K562 (cell line): ENCODE measurements around the gene PBX4. TPM values are rescaled to one million over a fixed set of nuclear protein-coding genes. Genes with fewer than 3 reads are reported as not detected.

Source experiments
- ATAC-seq: fragments of 200-7000 bp; cut with Tn5 transposase; 3 replicates; pipeline ENCODE4 v1.9.1; 2020; ENCODE audit warnings: moderate library complexity
- BruUV-seq: library from RNA; stranded (reverse); fragments of 400-500 nt; replicated peaks from 2 replicates; lab custom pipeline; 2021; lab: Mats Ljungman, UMichigan
- CTCF ChIA-PET: fragments of 300-600 bp; formaldehyde crosslinking; extraction: SDS; loops from one replicate; lab custom pipeline; 2021; ENCODE audit warnings: low intra/inter-chr PET ratio; lab: Yijun Ruan, JAX
- POLR2A ChIA-PET: fragments of 300-600, 350-650 bp; sonication (Branson Sonifier 250); formaldehyde crosslinking; extraction: SDS; loops from one replicate; lab custom pipeline; 2021; ENCODE audit warnings: antibody characterized with exemption, inconsistent platforms; lab: Yijun Ruan, JAX
- DNase-seq, 4 experiments: peaks; one replicate each; pipeline versions ENCODE4 v3.0.0 to v3.0.0-alpha.2; 2011 to 2018; ENCODE audit warnings: low spot score in 3 of 4, mixed read lengths in 3 of 4; ENCODE audit errors: extremely low read depth in 1 of 4
- FAIRE-seq: peaks from 2 replicates; lab custom pipeline; 2011; peaks lifted over from hg19 to GRCh38; lab: Jason Lieb, UNC
- H2AFZ ChIP-seq: 2 replicates; pipeline ENCODE4 v1.6.0; 2011; ENCODE audit warnings: low read depth, low read length, control low read depth, inconsistent platforms
- H3K27ac ChIP-seq: fragments of 200-600 bp; 3 replicates; pipeline ENCODE4 v1.8.0; 2011; ENCODE audit warnings: low read depth, mild to moderate bottlenecking, control low read depth, inconsistent platforms, low read length, moderate library complexity, mixed read lengths; ENCODE audit errors: extremely low read depth
- H3K27me3 ChIP-seq, 2 experiments: fragments of 300-600 bp in 1 of 2; 2 replicates in 1 of 2; 3 replicates in 1 of 2; pipeline versions ENCODE4 v1.6.0 to v1.8.0; 2011; ENCODE audit warnings: inconsistent platforms in 2 of 2, low read length in 2 of 2, mild to moderate bottlenecking in 1 of 2, mixed read lengths in 1 of 2, moderate library complexity in 1 of 2; ENCODE audit not compliant: control insufficient read depth in 2 of 2, insufficient read depth in 2 of 2
- H3K36me3 ChIP-seq: fragments of 300-600 bp; 3 replicates; pipeline ENCODE4 v1.8.0; 2011; ENCODE audit warnings: mild to moderate bottlenecking, low read length, inconsistent platforms; ENCODE audit not compliant: control insufficient read depth, insufficient read depth
- H3K4me1 ChIP-seq, 2 experiments: fragments of 200-600 bp in 1 of 2; replicated peaks in 1 of 2; 2 replicates in 1 of 2; 3 replicates in 1 of 2; pipeline versions ENCODE4 v1.5.1 to v1.8.0; 2011; ENCODE audit warnings: inconsistent platforms in 2 of 2, low read length in 2 of 2, mild to moderate bottlenecking in 1 of 2, mixed read lengths in 1 of 2, moderate library complexity in 1 of 2; ENCODE audit not compliant: control insufficient read depth in 2 of 2, insufficient read depth in 2 of 2
- H3K4me2 ChIP-seq: 2 replicates; pipeline ENCODE4 v1.6.1; 2011; ENCODE audit warnings: low read length, control low read depth, inconsistent platforms, mixed read lengths; ENCODE audit not compliant: insufficient read depth
- H3K4me3 ChIP-seq: fragments of 200-600 bp; sonication (generic), shearing (Covaris generic); 2 replicates; pipeline ENCODE4 v1.5.1; 2016; ENCODE audit warnings: control low read depth, inconsistent platforms
- H3K79me2 ChIP-seq: fragments of 200-600 bp; 3 replicates; pipeline ENCODE4 v1.8.0; 2011; ENCODE audit warnings: low read length, inconsistent platforms; ENCODE audit not compliant: control insufficient read depth, insufficient read depth
- H3K9ac ChIP-seq, 2 experiments: 2 replicates each; pipeline versions ENCODE4 v1.6.0 to v1.6.1; 2011; ENCODE audit warnings: low read depth in 2 of 2, low read length in 2 of 2, control low read depth in 1 of 2, inconsistent platforms in 1 of 2, mild to moderate bottlenecking in 1 of 2, mixed read lengths in 1 of 2; ENCODE audit not compliant: insufficient read depth in 1 of 2
- H3K9me1 ChIP-seq: one replicate; pipeline ENCODE4 v1.6.0; 2011; ENCODE audit warnings: inconsistent platforms, mild to moderate bottlenecking, low read length, moderate library complexity; ENCODE audit not compliant: control insufficient read depth, insufficient read depth
- H3K9me3 ChIP-seq: replicated peaks from 2 replicates; pipeline ENCODE4 v1.5.1; 2011; ENCODE audit warnings: low read depth, low read length, inconsistent platforms; ENCODE audit not compliant: control insufficient read depth, insufficient read depth
- H4K20me1 ChIP-seq: replicated peaks from 2 replicates; pipeline ENCODE4 v1.6.1; 2011; ENCODE audit warnings: low read length, inconsistent platforms, mixed read lengths; ENCODE audit not compliant: control insufficient read depth, insufficient read depth
- FOXK2 ChIP-seq, 2 experiments: fragments of 450-650 bp; IDR thresholded peaks in 1 of 2; conservative IDR thresholded peaks in 1 of 2; 2 replicates each; pipeline ENCODE4 v1.6.1; 2016; ENCODE audit warnings: low read depth in 2 of 2, mild to moderate bottlenecking in 1 of 2
- HDAC3 ChIP-seq: fragments of 450-650 bp; IDR thresholded peaks from 2 replicates; pipeline ENCODE4 v1.6.1; 2018; ENCODE audit warnings: borderline replicate concordance, mild to moderate bottlenecking, moderate library complexity; ENCODE audit not compliant: partially characterized antibody
- KLF16 ChIP-seq: IDR thresholded peaks from 2 replicates; pipeline ENCODE4 v1.6.1; 2016; ENCODE audit warnings: antibody characterized with exemption
- MBD2 ChIP-seq: sonication (generic); IDR thresholded peaks from 2 replicates; pipeline ENCODE4 v1.6.1; 2016; ENCODE audit warnings: low read depth, borderline replicate concordance
- RAD21 ChIP-seq, 2 experiments: fragments of 250-450 bp in 1 of 2; fragments of 450-650 bp in 1 of 2; sonication (Bioruptor Pico) in 1 of 2; formaldehyde crosslinking in 1 of 2; IDR thresholded peaks in 1 of 2; conservative IDR thresholded peaks in 1 of 2; 2 replicates each; pipeline versions ENCODE4 v1.4.0 to v1.8.0; 2020 to 2022; ENCODE audit warnings: mild to moderate bottlenecking in 2 of 2, moderate library complexity in 1 of 2
- SMC3 ChIP-seq: conservative IDR thresholded peaks from 2 replicates; pipeline ENCODE4 v1.6.1; 2011; ENCODE audit warnings: low read depth, low read length, improper control_type of control experiment; ENCODE audit not compliant: insufficient read depth
- TCF7 ChIP-seq: sonication (generic); IDR thresholded peaks from 2 replicates; pipeline ENCODE4 v1.6.1; 2016; ENCODE audit warnings: antibody characterized with exemption, borderline replicate concordance
- TFAP4 ChIP-seq: sonication (generic); formaldehyde crosslinking; IDR thresholded peaks from 2 replicates; pipeline ENCODE4 v1.8.0; 2022; ENCODE audit warnings: missing genetic modification reagents, mild to moderate bottlenecking, moderate library complexity, borderline replicate concordance
- ZBTB7A ChIP-seq: IDR thresholded peaks from 2 replicates; pipeline ENCODE4 v1.6.1; 2011; ENCODE audit warnings: low read depth, mild to moderate bottlenecking, low read length, moderate library complexity, borderline replicate concordance; ENCODE audit not compliant: control insufficient read depth
- ZNF121 ChIP-seq: sonication (generic); formaldehyde crosslinking; conservative IDR thresholded peaks from 2 replicates; pipeline ENCODE4 v1.8.0; 2022; ENCODE audit warnings: missing genetic modification reagents
- ZNF280B ChIP-seq: fragments of 250-450 bp; sonication (Bioruptor Pico); IDR thresholded peaks from 2 replicates; pipeline ENCODE4 v1.5.1; 2021; ENCODE audit warnings: mild to moderate bottlenecking
- ZNF445 ChIP-seq: fragments of 250-450 bp; sonication (Bioruptor Pico); IDR thresholded peaks from 2 replicates; pipeline ENCODE4 v1.4.0; 2020; ENCODE audit warnings: low read depth, mild to moderate bottlenecking, moderate library complexity
- WGBS: fragments of 100-300 bp; shearing (Covaris generic); methylation state at CpG from one replicate; pipeline ENCODE4 v1.1.6; 2016; ENCODE audit warnings: low coverage, mixed read lengths; ENCODE audit not compliant: insufficient coverage; ENCODE audit errors: missing lambda C conversion rate; 5-methylcytosine and 5-hydroxymethylcytosine counted together
- in situ Hi-C: fragments of 300-500 bp; cut with MboI; formaldehyde crosslinking; loops from 4 replicates; pipeline ENCODE4 v1.15.0; 2018; ENCODE audit warnings: inconsistent platforms, mixed read lengths
- intact Hi-C: fragments of 100-400 bp; cut with micrococcal nuclease; formaldehyde crosslinking; loops from 2 replicates; pipeline ENCODE4 v1.14.2; 2022
- polyA plus RNA-seq, 8 experiments: library from polyadenylated mRNA; depleted of rRNA in 4 of 8; stranded (reverse) in 5 of 8; unstranded in 3 of 8; fragments of >200 nt; fragmentation: Nextera tagmentation in 2 of 8; fragmentation: Illumina TruSeq in 1 of 8; extraction: Ambion mirVana in 2 of 8; extraction: Trizol in 1 of 8; gene quantifications; 2 replicates each; pipeline versions ENCODE4 v1.2.1 to v1.2.3, GENCODE V29; 2011 to 2014; ENCODE audit warnings: inconsistent platforms in 1 of 8, missing spikeins in 1 of 8
- total RNA-seq, 7 experiments: library from RNA; depleted of rRNA in 6 of 7; stranded (reverse); fragments of >200 nt in 6 of 7; fragmentation: Illumina TruSeq in 2 of 7; extraction: Trizol in 2 of 7; gene quantifications; 2 replicates each; pipeline versions ENCODE4 v1.2.1 to v1.2.3, GENCODE V29; 2011 to 2021; ENCODE audit warnings: low replicate concordance in 1 of 7
- TF ChIP-seq, protein P1 (sequence below): fragments of 450-650 bp; IDR thresholded peaks from 2 replicates; pipeline ENCODE4 v1.6.1; 2016; ENCODE audit warnings: borderline replicate concordance

Gene PBX4
- total and polyA plus RNA-seq, 9 of the 15 experiments (the other 6 are each of a cell fraction or from before 2014, with no cell fraction given) = 0.11 to 3.8 (median 1.6) TPM; not detected in 1

- TF ChIP-seq, protein P1, sequence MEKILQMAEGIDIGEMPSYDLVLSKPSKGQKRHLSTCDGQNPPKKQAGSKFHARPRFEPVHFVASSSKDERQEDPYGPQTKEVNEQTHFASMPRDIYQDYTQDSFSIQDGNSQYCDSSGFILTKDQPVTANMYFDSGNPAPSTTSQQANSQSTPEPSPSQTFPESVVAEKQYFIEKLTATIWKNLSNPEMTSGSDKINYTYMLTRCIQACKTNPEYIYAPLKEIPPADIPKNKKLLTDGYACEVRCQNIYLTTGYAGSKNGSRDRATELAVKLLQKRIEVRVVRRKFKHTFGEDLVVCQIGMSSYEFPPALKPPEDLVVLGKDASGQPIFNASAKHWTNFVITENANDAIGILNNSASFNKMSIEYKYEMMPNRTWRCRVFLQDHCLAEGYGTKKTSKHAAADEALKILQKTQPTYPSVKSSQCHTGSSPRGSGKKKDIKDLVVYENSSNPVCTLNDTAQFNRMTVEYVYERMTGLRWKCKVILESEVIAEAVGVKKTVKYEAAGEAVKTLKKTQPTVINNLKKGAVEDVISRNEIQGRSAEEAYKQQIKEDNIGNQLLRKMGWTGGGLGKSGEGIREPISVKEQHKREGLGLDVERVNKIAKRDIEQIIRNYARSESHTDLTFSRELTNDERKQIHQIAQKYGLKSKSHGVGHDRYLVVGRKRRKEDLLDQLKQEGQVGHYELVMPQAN = no peak
- TF ChIP-seq ZNF121 (CRISPR knock-in tag) = no peak
- no peak for TF ChIP-seq FOXK2 (conservative IDR thresholded peaks at IDR 0.05 in 1 of 2, IDR thresholded peaks at IDR 0.05 in 1 of 2; ENCODE audit: low read depth in 2 of 2)
- TF ChIP-seq HDAC3 = no peak
- TF ChIP-seq MBD2 = no peak
These were observed 60.4 kb downstream of the PBX4 start (continued) for GRCh38 chr19:19558055-19558454.

DNA sequence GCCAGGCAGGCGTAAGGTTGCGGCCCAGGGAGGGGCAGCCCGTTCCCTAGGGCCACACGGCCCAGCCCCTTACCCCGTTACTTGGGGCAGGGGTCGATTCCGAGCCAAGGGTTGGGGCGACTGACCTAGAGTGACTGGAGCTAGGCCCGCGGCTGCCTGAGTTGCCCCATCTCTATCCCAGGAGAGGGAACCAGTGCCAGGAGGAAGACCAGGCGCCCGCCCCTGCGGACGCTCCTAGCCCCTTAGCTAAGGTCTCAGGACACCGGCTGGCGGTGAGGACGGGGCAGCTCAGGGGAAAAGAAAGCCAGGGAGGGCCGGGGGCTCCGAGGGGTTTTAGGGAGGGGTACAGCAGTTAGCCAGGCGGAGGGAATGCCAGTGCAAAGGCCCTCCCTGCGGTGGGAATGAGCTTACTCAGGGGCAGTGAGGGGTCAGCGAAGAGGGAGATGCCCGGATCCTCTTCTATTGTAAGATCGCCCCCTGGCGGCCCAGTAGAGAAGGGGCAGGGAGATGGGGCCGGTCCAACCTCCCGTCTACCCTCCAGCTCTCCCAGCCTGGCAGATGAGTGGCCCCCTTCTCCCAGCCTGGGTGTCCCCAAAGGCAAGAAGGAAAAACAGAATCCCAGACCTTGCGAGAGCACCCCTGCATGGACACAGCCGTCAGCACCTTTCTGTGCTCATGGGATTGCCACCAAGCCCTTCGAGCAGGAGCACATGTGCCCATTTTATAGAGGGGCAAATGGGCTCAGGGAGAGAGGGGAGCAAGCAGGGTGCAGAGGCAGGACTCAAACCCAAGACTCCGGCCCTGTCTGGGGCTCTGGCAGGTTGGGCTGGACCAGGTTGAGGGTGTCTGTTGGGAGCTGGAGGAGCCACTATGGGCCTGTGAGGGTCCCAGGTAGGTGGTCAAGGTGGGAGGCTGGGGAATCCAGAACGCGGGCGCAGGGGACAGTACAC lies 64.1 kb downstream of the PBX4 start:
- intact Hi-C loops = loop anchor here (1.0 to 5.0 kb wide), 2 partner anchors 22 to 88 kb away; partner anchors contain the start of gene GMIP
- Histone ChIP-seq H3K36me3 (no peaks in the 10 kb centered on the region), H3K4me2 (no peak overlapping the region), H2AFZ (0 out of 2 replicates have a peak overlapping the region, but pooled peaks have one; percentile 47), H3K4me3 (no peak overlapping the region), H3K9me1 (no peaks in the 10 kb centered on the region), H3K79me2 (no peaks in the 10 kb centered on the region), H3K27ac (no peak overlapping the region), H4K20me1 (0 out of 2 replicates have a peak, but pooled peaks cover 5% of the 10 kb centered on the region), H3K9ac (no peak overlapping the region), H3K27me3 (peaks cover 2 to 36% of the 10 kb centered on the region in 2 experiments; a peak in 4 of 5 replicates), H3K9me3 (no peaks in the 10 kb centered on the region), H3K4me1 (peaks cover 0 to 27% of the 10 kb centered on the region in 2 experiments; a peak in 2 of 5 replicates)
- ChIA-PET CTCF (interaction anchor here (1.3 kb wide), 1 partner anchor 22 kb away, joined by 9 read pairs; no protein-coding TSS in a partner anchor), POLR2A (interaction anchor here (0.6 to 0.7 kb wide), 2 partner anchors 22 to 48 kb away, joined by 3 read pairs; no protein-coding TSS in a partner anchor)
- peak; percentile 74 for FAIRE-seq
- DNase-seq = peak; percentile 78 to 88 (median 85)
- 14% methylated on average over 22 of the region's 34 CpGs for WGBS
- no TSS peak for BruUV-seq
- in situ Hi-C loops = loop anchor here (10.0 kb wide), 1 partner anchor 400 kb away; no protein-coding TSS in a partner anchor
- ATAC-seq = peak; percentile 88
- TF ChIP-seq ZBTB7A (peak; percentile 33; the same call in 1 of the 2 replicates), RAD21 (CRISPR knock-in tag; conservative IDR thresholded peaks at IDR 0.05 in 1 of 2, IDR thresholded peaks at IDR 0.05 in 1 of 2) (peak; percentile 15 to 70; a peak in 2 of 4 replicates), ZNF445 (CRISPR knock-in tag) (no peak), TFAP4 (0 out of 2 replicates have a peak, but pooled peaks have one; percentile 10), KLF16 (0 out of 2 replicates have a peak, but pooled peaks have one; percentile 24), ZNF280B (CRISPR knock-in tag) (no peak), TCF7 (no peak), SMC3 (peak; percentile 77)
